Progenitor cell of endocrine pancreas (in vitro differentiated cells): ENCODE data around the gene HOGA1. TPM values are rescaled to one million over a fixed set of nuclear protein-coding genes. Genes with fewer than 3 reads are reported as not detected.

Experiments
- DNase-seq: peaks from one replicate; pipeline ENCODE4 v3.0.0; 2021; ENCODE audit warnings: low spot score; ENCODE audit not compliant: unreplicated experiment
- H3K27ac Mint-ChIP-seq: 2 replicates; pipeline ENCODE4 v1.8.0; 2021; ENCODE audit warnings: mild to moderate bottlenecking, moderate library complexity, mixed read lengths
- H3K27me3 Mint-ChIP-seq: 2 replicates; pipeline ENCODE4 v1.8.0; 2021; ENCODE audit warnings: mixed read lengths
- H3K36me3 Mint-ChIP-seq: 2 replicates; pipeline ENCODE4 v1.8.0; 2022; ENCODE audit warnings: mixed read lengths; ENCODE audit not compliant: insufficient read depth
- H3K4me1 Mint-ChIP-seq: 2 replicates; pipeline ENCODE4 v1.8.0; 2021; ENCODE audit warnings: low read depth, mixed read lengths
- H3K4me3 Mint-ChIP-seq: 2 replicates; pipeline ENCODE4 v1.8.0; 2021; ENCODE audit warnings: low read depth, mild to moderate bottlenecking, moderate library complexity, mixed read lengths
- H3K9me3 Mint-ChIP-seq: 2 replicates; pipeline ENCODE4 v1.8.0; 2021; ENCODE audit warnings: low read depth, mixed read lengths
- total RNA-seq: library from RNA; stranded (reverse); gene quantifications from 2 replicates; pipeline ENCODE4 v1.2.1, GENCODE V29; 2021
- TF ChIP-seq, protein P1 (sequence below): fragments of 200-600 bp; sonication (generic); IDR thresholded peaks from one replicate; pipeline ENCODE4 v1.5.0; 2021; ENCODE audit warnings: antibody characterized with exemption, mild to moderate bottlenecking; ENCODE audit not compliant: unreplicated experiment

Gene HOGA1
- total RNA-seq, 1 donor from 2014 or later: 10.5 TPM

DNA sequence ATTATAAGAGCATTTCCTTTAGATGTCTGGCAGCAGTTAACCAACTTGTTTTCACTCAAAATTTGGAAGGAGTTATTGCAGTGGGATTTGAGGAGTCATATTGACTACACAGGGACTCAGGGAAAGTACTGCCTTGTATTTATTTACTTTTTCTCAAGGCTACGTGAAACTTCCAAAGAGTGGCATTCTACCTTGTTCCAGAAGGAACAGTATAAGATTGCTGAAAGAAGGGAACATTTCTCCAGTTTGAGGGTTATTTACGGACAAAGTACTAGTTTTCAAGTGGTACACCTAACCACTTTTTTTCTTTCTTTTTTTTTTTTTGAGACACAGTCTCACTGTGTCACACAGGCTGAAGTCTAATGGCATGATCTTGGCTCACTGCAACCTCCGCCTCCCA lies 44.0 kb downstream of the HOGA1 start:
- H3K9me3 Mint-ChIP-seq: no peaks in the 10 kb centered on the region
- no peaks in the 10 kb centered on the region for H3K36me3 Mint-ChIP-seq
- no peak overlapping the region for H3K4me3 Mint-ChIP-seq
- TF ChIP-seq, protein P1, sequence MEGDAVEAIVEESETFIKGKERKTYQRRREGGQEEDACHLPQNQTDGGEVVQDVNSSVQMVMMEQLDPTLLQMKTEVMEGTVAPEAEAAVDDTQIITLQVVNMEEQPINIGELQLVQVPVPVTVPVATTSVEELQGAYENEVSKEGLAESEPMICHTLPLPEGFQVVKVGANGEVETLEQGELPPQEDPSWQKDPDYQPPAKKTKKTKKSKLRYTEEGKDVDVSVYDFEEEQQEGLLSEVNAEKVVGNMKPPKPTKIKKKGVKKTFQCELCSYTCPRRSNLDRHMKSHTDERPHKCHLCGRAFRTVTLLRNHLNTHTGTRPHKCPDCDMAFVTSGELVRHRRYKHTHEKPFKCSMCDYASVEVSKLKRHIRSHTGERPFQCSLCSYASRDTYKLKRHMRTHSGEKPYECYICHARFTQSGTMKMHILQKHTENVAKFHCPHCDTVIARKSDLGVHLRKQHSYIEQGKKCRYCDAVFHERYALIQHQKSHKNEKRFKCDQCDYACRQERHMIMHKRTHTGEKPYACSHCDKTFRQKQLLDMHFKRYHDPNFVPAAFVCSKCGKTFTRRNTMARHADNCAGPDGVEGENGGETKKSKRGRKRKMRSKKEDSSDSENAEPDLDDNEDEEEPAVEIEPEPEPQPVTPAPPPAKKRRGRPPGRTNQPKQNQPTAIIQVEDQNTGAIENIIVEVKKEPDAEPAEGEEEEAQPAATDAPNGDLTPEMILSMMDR: no peak
- no peaks in the 10 kb centered on the region for H3K27me3 Mint-ChIP-seq
- H3K27ac Mint-ChIP-seq: no peak overlapping the region
- no peak for DNase-seq
- peaks cover 15% of the 10 kb centered on the region for H3K4me1 Mint-ChIP-seq

DNA sequence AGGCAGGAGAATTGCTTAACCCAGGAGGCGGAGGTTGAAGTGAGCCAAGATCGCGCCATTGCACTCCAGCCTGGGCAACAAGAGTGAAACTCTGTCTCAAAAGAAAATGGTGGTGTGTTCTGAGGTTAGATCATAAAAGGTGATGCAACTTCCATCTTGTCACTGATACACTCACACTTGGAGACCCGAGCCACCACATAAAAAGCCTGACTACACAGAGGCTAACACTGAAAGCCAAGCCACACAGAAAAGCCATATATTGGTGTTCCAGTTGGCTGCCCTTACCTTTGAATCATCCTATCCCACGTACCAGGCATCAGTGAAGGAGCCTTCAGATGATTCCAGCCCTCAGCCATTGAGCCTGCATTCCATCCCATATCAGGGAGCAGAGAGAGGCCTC lies 45.1 kb downstream of the HOGA1 start:
- Mint-ChIP-seq H3K27ac (no peak overlapping the region), H3K4me1 (peaks cover 12% of the 10 kb centered on the region), H3K27me3 (no peaks in the 10 kb centered on the region), H3K36me3 (no peaks in the 10 kb centered on the region), H3K4me3 (no peak overlapping the region), H3K9me3 (no peaks in the 10 kb centered on the region)
- no peak for DNase-seq
- TF ChIP-seq, protein P1: no peak

DNA sequence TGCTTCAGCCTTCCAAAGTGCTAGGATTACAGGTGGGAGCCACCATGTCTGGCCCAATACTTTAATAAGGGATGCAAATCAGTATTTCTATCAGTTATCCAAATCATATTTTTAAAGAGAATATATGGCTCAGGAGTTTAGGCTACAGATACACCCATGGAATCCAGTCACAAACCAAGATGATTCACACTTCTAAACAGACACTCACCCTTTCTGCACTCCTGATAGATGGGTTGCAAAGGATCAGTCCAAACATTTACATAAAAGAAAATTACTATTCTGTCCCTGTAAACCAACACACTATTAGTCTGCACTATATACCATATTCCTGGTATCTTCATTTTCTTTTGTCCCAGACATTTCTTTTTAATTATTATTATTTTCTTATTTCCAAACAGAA lies 46.9 kb downstream of the HOGA1 start:
- no peak for DNase-seq
- H3K9me3 Mint-ChIP-seq: no peaks in the 10 kb centered on the region
- peaks cover 12% of the 10 kb centered on the region for H3K4me1 Mint-ChIP-seq
- no peak overlapping the region for H3K27ac Mint-ChIP-seq
- H3K27me3 Mint-ChIP-seq: no peaks in the 10 kb centered on the region
- TF ChIP-seq, protein P1: no peak
- no peaks in the 10 kb centered on the region for H3K36me3 Mint-ChIP-seq
- H3K4me3 Mint-ChIP-seq: no peak overlapping the region

DNA sequence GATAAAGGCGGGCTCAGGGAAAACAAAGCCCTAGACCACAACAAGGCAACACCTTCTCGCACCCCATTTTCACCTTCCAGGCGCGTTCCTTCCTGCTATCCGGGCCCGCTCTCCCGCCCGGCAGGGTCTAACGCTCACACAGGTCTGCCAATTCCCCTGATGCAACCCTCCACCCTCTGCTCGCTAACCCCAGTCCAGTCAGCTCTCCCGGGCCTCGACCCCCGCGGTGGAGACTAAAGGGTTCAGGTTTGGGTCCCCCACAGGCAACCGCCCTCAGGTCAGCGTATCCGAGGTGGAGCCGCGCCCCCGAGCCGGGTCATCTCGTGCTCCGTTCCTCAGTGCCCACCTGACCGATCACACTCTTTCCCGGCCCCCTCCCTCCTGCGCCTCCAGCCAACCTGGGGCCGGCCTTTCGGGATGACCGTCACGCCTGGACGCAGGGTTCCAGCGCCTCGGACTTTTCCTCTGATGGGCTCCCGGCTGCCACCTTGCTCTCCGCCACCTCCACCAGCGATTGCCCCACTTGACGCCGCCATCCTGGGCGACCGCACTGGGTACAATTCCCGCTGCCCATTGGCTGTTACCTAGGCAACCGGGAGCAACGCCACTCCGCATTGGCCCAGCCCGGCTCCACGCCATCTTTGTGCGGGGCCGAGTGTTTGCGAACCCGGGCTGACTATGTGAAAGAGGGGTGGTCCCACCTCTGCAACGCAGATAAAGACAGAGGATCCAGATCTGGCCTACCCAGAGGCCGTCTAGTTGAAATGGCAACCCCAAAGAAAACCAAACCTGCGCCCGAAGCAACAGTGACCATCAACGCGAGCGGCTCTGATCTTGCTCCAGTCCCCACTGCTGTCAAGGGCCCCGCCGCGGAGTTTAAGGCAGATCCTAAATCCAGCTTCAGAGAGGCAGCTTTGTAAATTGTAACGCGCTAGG lies 49.0 kb downstream of the HOGA1 start, which contains the start of gene MORN4:
Gene MORN4 (minus strand): TSS at position 552 of the 936 bp plus-strand sequence. CDS start 13,847 bp downstream, outside the sequence.
- Mint-ChIP-seq H3K4me1 (peaks cover 12% of the 10 kb centered on the region), H3K9me3 (no peaks in the 10 kb centered on the region), H3K4me3 (peak within 1 kb of the TSS; percentile 98), H3K36me3 (no peaks in the 10 kb centered on the region), H3K27ac (peak within 1 kb of the TSS; percentile 95), H3K27me3 (no peaks in the 10 kb centered on the region)
- DNase-seq: peak; percentile 88
- TF ChIP-seq, protein P1: no peak

DNA sequence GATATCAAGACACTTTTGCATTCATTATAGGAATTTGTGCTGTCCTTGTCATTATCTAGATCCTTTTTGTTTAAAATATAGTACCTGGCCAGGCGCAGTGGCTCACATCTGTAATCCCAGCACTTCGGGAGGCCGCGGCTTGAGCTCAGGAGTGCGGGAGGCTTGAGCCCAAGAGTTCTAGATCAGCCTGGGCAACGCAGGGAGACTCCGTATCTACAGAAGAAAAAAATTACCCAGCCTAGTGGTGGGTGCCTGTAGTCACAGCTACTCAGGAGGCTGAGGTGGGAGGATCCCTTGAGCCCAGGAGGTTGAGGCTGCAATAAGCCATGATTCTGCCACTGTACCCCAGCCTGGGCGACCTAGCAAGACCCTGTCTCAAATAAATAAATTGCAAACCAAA lies 49.7 kb downstream of the HOGA1 start:
- DNase-seq: no peak
- Mint-ChIP-seq H3K4me3 (peak overlapping the region; percentile 98), H3K27me3 (no peaks in the 10 kb centered on the region), H3K9me3 (no peaks in the 10 kb centered on the region), H3K27ac (peak overlapping the region; percentile 95), H3K36me3 (no peaks in the 10 kb centered on the region), H3K4me1 (peaks cover 12% of the 10 kb centered on the region)
- TF ChIP-seq, protein P1: peak; percentile 37
